B cell (primary cell): ENCODE results near the gene PTPN7.
"Not testable (repeated sequence)": the region's sequence is repeated elsewhere in the genome, so short reads cannot be mapped to it uniquely, and the experiment has no call there.

ENCODE experiments used
- CTCF ChIP-seq: fragments of 200-600 bp; IDR thresholded peaks from one replicate; pipeline ENCODE4 v1.8.0; 2022; ENCODE audit warnings: antibody characterized with exemption, mild to moderate bottlenecking
- EZH2 ChIP-seq: IDR thresholded peaks from 2 replicates; pipeline ENCODE4 v1.6.1; 2012; ENCODE audit warnings: borderline replicate concordance, low read depth, mild to moderate bottlenecking, moderate library complexity, low read length; ENCODE audit not compliant: insufficient read depth, poor library complexity, severe bottlenecking

- TF ChIP-seq EZH2, CTCF: not testable (repeated sequence)
Measured at GRCh38 chr1:202141468-202141867, 18.9 kb downstream of the PTPN7 start.
